ENCODE data around the gene ATP4A.
"Not testable (repeated sequence)": the region's sequence is repeated elsewhere in the genome, so short reads cannot be mapped to it uniquely, and the experiment has no call there.

ATP4A gene

DNA sequence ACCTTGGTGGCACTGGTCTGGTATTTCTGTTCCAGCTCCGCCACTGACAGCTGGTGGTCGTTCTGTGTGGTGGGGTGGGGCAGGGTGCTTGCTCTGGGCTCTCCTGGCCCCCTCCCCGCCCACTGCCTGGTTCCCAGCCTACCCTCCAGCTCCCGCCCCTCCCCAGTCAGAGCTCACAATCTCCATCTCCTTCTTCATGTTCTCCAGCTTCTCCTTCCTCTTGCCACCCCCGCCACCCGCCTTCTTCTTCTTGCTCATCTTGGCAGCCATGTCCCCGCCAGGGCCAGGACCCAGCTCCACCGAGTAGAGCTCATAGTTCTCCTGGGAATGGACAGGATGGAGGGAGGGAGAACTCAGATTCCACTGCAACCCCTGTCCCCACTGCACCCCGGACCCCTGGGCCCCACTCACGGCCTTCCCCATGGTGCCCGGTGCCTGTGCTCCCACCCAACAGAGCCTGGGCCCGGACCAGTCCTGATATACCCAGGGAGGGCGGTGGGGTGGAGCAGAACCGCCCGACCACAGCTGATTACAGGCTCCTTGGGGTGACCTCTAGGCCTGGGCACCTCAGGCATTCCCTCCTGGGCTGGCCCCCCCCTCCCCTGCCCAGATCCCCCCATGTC lies at the start of gene ATP4A:
Gene ATP4A, minus strand, starts transcription at position 452 of the 623 bp plus-strand sequence. Its CDS starts 29 bp downstream, at position 423.
- DNase-seq: no peak

DNA sequence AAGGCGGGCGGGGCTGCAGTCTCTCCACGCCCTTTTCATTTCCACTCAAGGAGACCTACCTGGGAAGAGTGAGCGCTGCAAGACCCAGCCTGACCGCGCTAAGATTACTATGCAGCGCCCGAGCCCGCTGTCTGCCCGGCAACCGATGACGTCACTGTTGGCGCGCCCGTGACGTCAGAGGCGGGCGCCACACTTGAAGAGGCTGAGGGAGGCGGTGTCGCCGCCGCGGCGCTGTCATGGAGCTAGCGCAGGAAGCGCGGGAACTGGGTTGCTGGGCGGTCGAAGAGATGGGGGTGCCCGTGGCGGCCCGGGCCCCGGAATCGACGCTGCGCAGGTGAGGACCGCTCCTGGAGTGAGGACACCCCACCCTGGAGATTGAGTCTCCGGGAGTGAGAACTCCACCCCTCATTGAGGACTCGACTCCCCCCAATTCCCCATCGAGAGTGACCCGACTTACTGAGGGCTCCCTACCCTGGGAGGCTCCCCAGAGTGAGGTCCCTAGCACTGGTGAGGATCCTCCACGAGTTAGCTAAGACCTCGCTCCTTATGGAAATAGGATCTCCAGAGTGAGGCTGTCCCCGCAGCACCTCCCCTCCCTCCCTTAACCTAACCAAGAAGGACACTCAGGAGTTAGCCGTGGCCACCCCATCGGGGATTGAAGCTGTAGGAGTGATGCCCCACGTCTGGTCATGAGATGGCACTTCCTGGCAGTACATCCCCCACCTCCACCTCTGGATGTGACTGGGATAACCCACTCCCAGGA lies 49.3 kb upstream of the ATP4A start, which contains the start of gene HAUS5:
Gene HAUS5, plus strand, starts transcription at position 177 of the 763 bp plus-strand sequence. Its CDS starts 60 bp downstream, at position 237.
- peak; percentile 94 for DNase-seq

DNA sequence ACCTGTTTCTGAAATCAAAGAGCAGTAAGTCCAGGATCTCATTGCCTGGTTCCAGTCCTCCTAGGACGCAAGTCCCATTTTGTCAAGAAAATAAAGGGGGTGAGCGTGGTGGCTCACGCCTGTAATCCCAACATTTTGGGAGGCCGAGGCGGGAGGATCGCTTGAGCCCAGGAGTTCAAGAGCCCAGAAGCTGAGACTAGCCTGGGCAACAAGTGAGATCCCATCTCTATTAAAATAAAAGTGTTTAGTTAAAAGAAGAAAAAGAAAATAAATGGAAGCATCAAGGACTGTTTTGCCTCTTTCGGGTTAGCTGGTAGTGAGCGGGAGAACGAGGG lies 48.7 kb upstream of the ATP4A start:
- no peak for DNase-seq

DNA sequence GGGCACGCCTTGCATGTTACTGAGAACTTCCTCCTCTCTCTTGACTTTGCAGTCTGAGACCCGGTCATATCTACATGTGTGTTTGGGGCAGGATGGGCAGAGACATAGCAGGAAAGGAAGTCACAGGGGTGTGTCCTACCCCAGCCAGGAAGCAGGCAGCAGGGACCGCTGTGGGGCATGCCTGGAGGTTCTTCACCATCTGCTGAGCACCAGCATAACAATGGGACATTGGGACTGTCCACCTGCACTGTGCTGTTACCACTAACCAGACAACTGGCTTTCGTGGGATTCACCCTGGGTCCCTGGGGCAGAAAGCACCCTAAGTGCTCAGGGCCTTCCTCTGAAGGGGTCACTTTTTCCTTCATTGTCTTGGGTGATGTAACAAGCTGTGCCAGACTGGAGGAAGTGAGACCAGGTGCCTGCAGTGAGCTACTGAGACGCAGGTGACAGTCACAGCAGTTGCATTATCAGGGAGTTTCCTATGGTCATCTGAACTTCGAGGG lies 46.4 kb upstream of the ATP4A start:
- peak; percentile 53 for DNase-seq

DNA sequence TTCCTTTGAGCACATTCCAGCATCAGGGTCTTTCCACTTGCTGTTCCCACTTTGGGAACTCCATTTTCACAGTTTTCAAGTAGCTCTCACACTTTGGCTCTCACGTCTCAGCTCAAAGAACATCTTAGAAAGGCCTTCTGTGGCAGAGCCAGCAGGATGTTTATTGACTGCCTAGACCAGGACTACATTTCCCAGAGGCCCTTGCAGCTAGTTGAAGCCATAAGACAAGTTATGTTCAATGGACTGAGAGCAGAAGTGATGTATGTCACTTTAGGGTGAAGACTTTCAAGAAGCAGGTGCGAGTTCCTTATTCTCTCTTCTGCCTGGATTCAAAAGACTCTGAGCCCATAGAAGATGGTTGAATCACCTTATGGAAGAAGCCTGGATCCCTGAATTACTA lies 44.8 kb upstream of the ATP4A start:
- DNase-seq: peak; percentile 7

DNA sequence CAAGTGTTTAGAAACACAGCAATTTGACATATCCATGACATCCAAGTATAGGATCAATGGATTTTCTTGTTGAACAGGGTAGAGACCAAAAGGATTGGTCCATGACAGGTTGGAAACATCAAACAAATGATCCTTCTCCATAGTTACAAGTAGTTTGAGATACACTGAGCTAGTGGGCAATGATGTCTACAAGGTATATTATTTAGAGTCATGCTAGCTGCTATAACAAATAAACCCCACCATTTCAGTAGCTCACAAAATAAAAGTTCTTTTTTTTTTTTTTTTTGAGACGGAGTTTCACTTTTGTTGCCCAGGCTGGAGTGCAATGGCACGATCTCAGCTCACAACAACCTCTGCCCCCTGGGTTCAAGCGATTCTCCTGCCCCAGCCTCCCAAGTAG lies 44.2 kb upstream of the ATP4A start:
- DNase-seq: no peak

DNA sequence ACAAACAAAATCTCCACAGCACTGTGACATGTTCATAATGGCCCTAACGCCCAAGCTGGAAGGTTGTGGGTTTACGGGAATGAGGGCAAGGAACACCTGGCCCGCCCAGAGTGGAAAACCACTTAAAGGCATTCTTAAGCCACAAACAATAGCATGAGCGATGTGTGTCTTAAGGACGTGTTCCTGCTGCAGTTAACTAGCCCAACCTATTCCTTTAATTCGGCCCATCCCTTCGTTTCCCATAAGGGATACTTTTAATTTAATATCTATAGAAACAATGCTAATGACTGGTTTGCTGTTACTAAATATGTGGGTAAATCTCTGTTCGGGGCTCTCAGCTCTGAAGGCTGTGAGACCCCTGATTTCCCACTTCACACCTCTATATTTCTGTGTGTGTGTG lies 43.7 kb upstream of the ATP4A start:
- not testable (repeated sequence) for DNase-seq

DNA sequence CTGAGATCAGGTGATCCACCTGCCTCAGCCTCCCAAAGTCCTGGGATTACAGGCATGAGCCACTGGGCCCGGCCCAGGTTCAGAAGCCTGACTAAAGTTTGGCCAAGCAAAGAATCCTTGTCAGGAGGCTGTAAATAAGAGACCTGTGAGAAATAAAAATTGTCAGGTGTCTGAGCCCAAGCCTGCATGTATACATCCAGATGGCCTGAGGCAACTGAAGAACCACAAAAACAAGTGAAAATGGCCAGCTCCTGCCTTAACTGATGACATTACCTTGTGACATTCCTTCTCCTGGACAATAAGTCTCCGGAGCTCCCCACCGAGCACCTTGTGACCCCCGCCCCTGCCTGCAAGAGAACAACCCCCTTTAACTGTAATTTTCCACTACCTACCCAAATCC lies 41.0 kb upstream of the ATP4A start:
- DNase-seq: not testable (repeated sequence)

DNA sequence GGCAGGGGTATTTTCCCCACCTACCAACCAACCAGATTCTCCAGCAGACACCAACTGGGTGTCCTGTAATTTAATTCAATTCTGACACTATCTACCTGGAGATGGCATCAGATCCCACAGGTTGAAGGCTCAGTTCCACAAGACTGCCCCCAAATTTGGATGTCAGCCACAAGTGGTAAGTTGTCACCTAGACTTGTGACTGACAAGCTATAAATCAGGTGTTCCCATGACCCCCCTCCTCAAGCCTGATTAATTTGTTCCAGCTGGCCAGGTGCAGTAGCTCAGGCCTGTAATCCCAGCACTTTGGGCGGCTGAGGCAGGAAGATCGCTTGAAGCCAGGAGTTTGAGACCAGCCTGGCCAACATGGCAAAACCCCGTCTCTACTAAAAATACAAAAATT lies 38.5 kb upstream of the ATP4A start:
- no peak for DNase-seq

DNA sequence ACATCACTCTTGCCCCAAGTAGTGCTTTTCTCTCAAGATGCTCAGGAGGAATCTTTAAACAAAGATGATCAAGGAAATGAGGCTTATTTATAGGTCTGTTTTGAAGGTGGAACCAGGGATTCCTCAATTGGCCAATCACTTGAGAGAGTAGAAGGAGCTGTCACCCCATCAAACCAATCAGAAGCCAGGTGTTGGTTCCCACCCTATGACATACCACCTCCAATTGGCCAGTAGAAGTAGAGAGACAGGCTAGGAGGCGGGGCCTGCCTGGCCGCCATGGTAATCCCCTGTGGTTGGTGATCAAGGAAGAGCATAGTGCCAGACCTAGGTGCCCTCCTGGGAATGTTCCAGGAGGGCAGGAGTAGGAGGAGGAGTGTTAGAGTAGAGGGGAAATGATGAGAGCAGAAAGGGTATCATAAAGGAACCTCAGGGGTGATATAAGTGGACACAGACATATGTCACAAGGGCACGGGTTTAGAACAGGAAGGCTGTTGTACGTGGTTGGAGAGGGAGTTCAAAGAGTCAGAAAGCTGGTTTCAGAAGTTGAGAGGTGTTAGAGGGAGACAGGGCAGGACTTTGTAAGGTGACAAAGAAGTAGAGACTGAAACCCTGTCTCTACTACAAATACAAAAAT lies 33.0 kb upstream of the ATP4A start:
- DNase-seq: peak; percentile 1

DNA sequence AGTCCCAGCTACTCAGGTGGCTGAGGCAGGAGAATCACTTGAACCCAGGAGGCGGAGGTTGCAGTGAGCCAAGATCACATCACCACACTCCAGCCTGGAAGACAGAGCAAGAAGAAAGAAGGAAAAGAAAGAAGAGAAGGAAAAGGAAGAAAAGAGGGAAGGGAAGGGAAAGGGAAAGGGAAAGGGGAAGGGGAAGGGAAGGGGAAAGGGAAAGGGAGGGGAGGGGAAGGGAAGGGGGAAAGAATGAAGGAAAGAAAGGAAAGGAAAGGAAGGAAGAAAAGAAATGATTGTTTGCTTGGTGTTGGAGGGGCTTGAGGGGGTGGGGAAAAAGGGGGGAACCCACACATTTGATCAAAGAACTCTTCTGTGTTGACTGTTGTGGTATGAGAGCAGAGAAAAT lies 32.5 kb upstream of the ATP4A start:
- no peak for DNase-seq

DNA sequence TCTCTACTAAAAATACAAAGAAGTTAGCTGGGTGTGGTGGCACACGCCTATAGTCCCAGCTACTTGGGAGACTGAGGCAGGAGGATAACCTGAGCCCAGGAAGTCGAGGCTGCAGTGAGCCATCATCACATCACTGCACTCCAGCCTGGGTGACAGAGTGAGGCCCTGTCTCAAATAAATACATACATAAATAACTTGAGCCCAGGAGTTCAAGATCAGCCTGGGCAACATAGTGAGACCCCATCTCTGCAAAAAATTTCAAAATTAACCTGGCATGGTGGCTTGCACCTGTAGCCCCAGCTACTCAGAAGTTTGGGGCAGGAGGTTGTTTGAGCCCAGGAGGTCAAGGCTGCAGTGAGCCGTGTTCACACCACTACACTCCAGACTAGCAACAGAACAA lies 31.6 kb upstream of the ATP4A start:
- not testable (repeated sequence) for DNase-seq

DNA sequence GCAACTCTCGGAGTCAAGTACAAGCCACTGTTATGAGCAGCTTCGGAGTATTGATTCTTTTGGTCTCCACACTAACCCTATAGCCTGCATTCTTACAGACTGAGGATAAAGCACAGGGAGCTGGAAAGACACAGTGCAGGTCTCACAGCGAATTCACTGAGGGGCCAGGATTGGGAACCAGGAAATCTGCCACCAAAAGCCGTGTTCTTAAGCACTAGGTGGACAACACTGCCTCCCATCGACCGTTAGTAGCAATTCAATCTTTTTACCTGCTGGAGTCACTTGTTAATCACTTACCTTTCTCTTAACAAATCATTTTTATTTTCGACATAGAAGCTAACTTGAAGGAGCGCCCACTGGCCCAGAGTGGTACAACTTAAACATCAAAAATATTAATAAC lies 28.8 kb upstream of the ATP4A start:
- DNase-seq: peak; percentile 5

DNA sequence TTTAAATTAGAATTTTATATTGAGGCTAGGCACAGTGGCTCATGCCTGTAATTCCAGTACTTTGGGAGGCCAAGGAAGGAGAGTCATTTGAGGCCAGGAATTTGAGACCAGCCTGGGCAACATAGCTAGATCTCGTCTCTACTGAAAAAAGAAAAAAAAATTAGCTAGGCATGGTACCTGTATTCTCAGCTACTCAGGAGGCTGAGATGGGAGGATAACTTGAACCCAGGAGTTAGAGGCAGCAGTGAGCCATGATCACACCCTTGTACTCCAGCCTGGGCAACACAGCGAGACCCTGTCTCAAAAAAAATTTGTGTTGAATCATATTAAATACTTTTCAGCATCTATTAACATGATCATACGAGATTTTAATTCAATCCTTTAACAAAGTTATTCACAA lies 27.4 kb upstream of the ATP4A start:
- DNase-seq: no peak

DNA sequence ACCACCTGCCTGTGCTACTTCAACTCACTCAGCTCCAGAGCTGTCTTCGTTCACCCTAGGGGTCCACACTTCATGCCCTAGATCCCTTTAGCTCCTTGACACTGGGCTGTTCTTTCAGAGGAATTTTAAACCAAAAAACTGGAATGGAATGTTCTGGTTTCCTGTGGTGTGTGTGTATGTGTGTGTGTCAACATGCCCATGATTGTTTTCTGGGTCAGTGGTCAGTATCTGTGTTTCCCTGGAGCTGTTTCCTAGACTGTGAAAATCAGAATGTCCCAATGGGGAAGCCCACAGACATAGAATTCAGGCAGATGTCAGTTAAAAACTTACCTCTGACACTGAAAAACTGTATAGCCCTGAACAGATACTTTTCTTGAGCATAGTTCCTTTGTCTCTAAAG lies 23.9 kb upstream of the ATP4A start:
- no peak for DNase-seq

DNA sequence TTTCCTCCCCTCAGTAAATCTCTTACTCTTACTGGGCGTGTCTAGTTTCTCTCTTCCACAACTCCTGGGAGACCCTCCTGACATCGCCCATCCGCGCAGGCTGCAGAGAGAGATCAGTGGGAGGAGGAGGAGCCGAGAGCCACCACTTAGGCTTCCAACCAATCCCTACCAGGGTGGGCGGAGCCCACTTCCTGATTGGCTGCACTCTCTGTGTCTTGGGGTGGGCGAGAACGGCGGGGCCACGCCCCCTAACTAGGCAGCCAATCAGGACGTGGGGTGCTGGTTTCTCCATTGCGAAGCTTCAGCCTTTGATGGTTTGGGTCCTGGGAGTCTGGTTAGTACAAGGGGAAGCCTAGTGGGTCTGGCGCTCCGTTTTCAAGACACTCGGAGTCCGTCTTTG lies 22.4 kb upstream of the ATP4A start, which contains the start of gene PMIS2:
Gene PMIS2, plus strand, starts transcription at position 326 of the 400 bp plus-strand sequence. CDS start 87 bp downstream, outside the sequence.
- DNase-seq: peak; percentile 5

DNA sequence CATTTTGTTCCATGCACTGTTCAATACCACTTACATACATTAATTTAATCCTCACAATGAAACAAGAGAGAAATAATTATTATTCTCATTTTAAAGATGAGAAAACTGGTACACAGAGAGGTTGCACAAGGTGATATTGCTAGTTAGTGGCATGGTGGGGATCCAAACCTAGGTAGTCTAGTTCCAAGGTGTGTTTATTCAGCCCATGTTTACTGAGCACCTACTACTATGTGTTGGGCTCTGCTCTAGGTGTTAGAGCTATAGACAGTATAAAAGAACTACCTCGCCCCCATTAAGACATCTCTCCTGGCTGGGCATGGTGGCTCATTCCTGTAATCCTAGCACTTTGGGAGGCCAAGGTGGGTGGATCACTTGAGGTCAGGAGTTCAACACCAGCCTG lies 19.3 kb upstream of the ATP4A start:
- DNase-seq: no peak

DNA sequence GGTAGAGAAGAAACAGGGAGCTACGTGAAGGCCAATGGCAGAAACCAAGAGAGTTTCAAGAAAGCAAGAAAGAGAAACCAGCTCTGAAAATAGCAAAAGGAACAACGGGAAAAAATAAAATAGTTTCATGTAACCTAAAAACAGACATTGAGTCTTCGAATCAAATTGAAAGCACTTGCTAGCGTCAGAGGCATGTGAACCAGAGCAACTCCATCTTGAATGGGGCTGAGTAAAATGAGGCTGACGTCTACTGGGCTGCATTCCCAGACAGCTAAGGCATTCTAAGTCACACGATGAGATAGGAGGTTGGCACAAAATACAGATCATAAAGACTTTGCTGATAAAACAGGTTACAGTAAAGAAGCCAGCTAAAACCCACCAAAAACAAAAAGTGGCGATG lies 15.2 kb upstream of the ATP4A start:
- DNase-seq: no peak

DNA sequence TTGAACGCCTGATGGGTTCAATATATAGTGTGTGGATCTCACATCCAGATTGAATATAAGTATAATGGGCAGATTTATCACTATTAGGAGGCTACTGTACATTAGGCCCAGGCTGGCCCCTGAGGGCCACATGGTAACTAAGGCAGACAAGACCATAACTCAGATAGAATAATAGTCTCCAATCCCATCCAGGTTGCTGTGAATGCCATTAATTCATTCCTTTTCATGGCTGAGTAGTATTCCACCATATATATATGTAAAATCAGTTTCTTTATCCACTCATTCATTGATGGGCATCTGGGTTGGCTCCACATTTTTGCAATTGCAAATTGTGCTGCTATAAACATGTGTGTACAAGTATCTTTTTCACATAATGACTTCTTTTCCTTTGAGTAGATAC lies 14.5 kb upstream of the ATP4A start:
- no peak for DNase-seq

DNA sequence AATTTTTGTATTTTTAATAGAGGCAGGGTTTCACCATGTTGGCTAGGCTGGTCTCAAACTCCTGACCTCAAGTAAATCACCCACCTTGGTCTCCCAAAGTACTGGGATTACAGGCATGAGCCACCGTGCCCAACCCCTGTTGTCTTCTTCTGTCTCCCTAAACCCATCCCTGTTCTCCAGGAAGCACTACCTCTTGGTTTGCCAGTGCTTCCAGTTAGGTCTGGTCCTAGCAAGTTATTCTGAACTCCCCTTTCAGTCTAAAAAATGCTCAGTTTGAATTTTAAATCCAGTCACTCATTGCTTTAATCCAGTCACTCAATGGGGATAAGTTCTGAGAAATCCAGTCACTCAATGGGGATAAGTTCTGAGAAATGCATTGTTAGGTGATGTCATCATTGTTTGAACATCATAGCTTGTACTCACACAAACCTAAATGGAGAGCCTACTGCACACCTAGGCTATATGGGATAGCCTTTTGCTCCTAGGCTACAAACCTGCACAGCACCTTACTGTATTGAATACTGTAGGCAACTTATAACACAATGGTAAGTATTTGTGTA lies 8.0 kb upstream of the ATP4A start:
- no peak for DNase-seq

DNA sequence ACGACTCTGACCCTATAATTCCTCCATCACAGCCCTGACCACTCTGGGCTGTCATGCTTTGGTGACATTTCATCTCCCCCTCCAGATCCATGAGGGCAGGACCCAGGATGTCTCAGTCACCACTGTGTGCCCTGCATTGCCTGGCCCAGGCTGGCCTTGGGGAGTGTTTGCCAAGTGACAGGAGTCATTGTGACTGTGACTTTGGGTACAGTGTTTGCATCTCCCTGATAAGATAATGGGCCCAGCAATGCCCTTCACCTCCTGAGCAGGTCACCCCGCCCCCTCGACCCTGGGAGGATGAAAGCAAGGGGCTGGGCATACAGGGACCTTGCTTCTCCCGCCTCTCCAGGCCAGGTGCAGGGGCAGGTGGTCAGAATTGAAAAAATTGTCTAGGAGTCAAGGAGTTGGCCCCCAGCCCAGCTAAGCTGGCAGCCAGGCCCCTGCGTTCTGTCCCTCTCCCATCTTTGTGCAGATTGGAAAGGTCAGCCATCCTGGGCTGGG lies 5.9 kb upstream of the ATP4A start:
- DNase-seq: no peak

DNA sequence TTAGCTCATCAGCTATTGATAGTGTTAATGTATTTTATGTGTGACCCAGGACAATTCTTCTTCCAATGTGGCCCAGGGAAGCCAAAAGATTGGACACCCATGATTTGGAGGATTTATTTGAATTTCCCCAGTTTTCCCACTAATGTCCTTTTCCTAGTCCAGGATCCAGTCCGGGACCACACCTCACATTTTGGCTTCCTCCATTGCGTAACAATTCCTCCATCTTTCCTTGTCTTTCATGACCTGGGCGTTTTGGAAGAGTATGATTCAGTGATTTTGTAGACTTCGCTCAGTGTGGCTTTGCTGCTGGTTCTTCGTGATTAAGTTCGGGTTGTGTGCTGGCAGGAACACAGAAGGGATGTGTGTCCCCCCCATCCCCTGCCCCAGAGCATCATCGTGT lies 3.3 kb upstream of the ATP4A start:
- DNase-seq: no peak

Measured in CD4-positive, alpha-beta T cell treated with Interferon gamma for 1 hour (primary cell).